Left renal pelvis (tissue), 4 donors: ENCODE results near the gene CLN6. TPM values are rescaled to one million over a fixed set of nuclear protein-coding genes. Genes with fewer than 3 reads are reported as not detected.
A peak's percentile ranks its signal among the peaks of the same experiment; 100 is the strongest.
"Not testable (repeated sequence)": the region's sequence is repeated elsewhere in the genome, so short reads cannot be mapped to it uniquely, and the experiment has no call there.

ENCODE experiments used
- DNase-seq, 4 donors: peaks; one replicate each; pipeline ENCODE4 v3.0.0-alpha.2; 2013; ENCODE audit warnings: low read depth in 4 of 4, low spot score in 3 of 4
- polyA plus RNA-seq, 4 donors: library from polyadenylated mRNA; unstranded; fragments of 120-200 nt; gene quantifications; one replicate each; pipeline ENCODE4 v1.2.1, GENCODE V29; 2013; ENCODE audit not compliant: insufficient read length in 4 of 4

CLN6 gene
- polyA plus RNA-seq, 4 donors = 17.9 to 46.4 (median 33.8) TPM

GRCh38 chr15:68256675-68257450 is 27.3 kb upstream of the CLN6 start:
- peak in 3 of 4 donors; percentile 70 to 78 (median 72) for DNase-seq

- no peak for DNase-seq
Observed at GRCh38 chr15:68252925-68253534, 23.5 kb upstream of the CLN6 start.

GRCh38 chr15:68249058-68249713 is 19.7 kb upstream of the CLN6 start:
- no peak for DNase-seq

- DNase-seq = no peak
Observed at GRCh38 chr15:68244235-68244634, 14.7 kb upstream of the CLN6 start.

- DNase-seq = no peak
Observed at GRCh38 chr15:68241088-68241935, 11.8 kb upstream of the CLN6 start.

- no peak for DNase-seq
Observed at GRCh38 chr15:68239025-68239424, 9.5 kb upstream of the CLN6 start.

GRCh38 chr15:68235022-68235421 is 5.5 kb upstream of the CLN6 start:
- no peak for DNase-seq

GRCh38 chr15:68234520-68234919 is 5.0 kb upstream of the CLN6 start:
- DNase-seq = not testable (repeated sequence)

- DNase-seq = no peak
Observed at GRCh38 chr15:68234060-68234459, 4.5 kb upstream of the CLN6 start.

- no peak for DNase-seq
Observed at GRCh38 chr15:68232937-68233336, 3.4 kb upstream of the CLN6 start.

GRCh38 chr15:68232449-68232848 is 2.9 kb upstream of the CLN6 start:
- no peak for DNase-seq

- no peak for DNase-seq
Observed at GRCh38 chr15:68231102-68231818, 1.7 kb upstream of the CLN6 start.

- DNase-seq = no peak
Observed at GRCh38 chr15:68230157-68231100, 901 bp upstream of the CLN6 start.

GRCh38 chr15:68228971-68229385 is 550 bp downstream of the CLN6 start:
- DNase-seq = no peak

- no peak for DNase-seq
Observed at GRCh38 chr15:68228143-68228970, 1.2 kb downstream of the CLN6 start.

GRCh38 chr15:68227643-68228142 is 1.8 kb downstream of the CLN6 start:
- no peak for DNase-seq

GRCh38 chr15:68225442-68225841 is 4.1 kb downstream of the CLN6 start:
- DNase-seq = not testable (repeated sequence)
